Muscle of leg (tissue), 11 donors: ENCODE results near the gene CHSY1. TPM values are rescaled to one million over a fixed set of nuclear protein-coding genes. Genes with fewer than 3 reads are reported as not detected.

Experiments used
- DNase-seq: peaks from one replicate; pipeline ENCODE4 v3.0.0; 2013
- H3K27ac ChIP-seq: one replicate; pipeline ENCODE4 v1.5.1; 2013; ENCODE audit warnings: mild to moderate bottlenecking, low read length, control low read depth
- H3K27me3 ChIP-seq: one replicate; pipeline ENCODE4 v1.6.1; 2013; ENCODE audit warnings: low read length; ENCODE audit not compliant: control insufficient read depth, insufficient read depth
- H3K36me3 ChIP-seq: one replicate; pipeline ENCODE4 v1.6.1; 2013; ENCODE audit warnings: low read length; ENCODE audit not compliant: control insufficient read depth, insufficient read depth
- H3K4me1 ChIP-seq: one replicate; pipeline ENCODE4 v1.6.1; 2013; ENCODE audit warnings: low read length; ENCODE audit not compliant: control insufficient read depth, insufficient read depth
- H3K4me3 ChIP-seq: one replicate; pipeline ENCODE4 v1.5.1; 2013; ENCODE audit warnings: low read length, control low read depth
- H3K9me3 ChIP-seq: replicated peaks from 2 replicates; pipeline ENCODE4 v1.6.1; 2013; ENCODE audit warnings: low read depth, low read length; ENCODE audit not compliant: control insufficient read depth
- WGBS: methylation state at CpG from one replicate; pipeline ENCODE4 v1.1.5; 2013; ENCODE audit warnings: missing lambda C conversion rate; ENCODE audit not compliant: insufficient coverage; 5-methylcytosine and 5-hydroxymethylcytosine counted together
- polyA plus RNA-seq, 8 donors: library from polyadenylated mRNA; unstranded; fragments of 120-200 nt; gene quantifications; one replicate each; pipeline versions ENCODE4 v1.2.1 to v1.2.3, GENCODE V29; 2013; ENCODE audit warnings: inconsistent platforms in 1 of 8, low replicate concordance in 1 of 8; ENCODE audit not compliant: insufficient read length in 8 of 8, insufficient read depth in 1 of 8
- total RNA-seq: library from RNA; stranded (reverse); fragments of 120-200 nt; gene quantifications from one replicate; pipeline ENCODE4 v1.2.4, GENCODE V29; 2013

Gene CHSY1
- total and polyA plus RNA-seq, 9 donors, result 27.2 to 57.6 (median 42.5) TPM

DNA sequence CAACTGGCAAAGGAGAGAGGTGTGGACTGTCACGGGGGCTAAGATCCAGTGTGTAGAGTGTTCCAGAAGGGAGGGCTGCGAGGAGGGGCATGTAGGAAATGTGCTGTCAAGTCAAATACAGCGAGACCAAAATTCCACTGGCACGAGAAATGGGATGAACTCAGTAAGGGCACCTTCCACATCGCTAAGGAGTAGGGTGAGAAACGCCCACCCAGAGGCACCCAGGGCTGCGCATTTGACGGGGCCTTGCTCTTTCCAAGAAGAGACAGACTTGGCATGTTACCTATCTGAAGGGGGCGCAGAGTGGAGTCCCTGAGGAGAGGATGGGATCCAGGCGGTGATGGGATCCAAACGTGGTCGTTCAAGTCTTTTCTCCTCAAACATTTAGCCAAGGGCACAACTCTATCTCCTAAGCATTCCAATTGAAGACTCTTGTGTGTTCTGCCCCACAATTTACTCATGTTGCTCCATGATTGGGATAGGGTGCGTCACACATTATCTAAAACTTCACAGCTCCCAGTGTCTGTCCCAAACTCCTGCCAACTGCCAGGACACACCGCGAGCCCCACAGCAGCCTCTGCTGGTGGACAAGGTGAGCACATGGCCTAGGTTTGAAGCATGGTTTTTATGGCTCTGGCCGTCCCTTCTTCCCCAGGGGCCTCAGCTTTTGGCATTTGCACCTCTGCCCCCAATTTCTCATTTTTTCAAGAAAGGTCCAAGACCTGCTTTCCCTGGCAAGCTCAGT lies 17.8 kb upstream of the CHSY1 start:
- H3K36me3 ChIP-seq, result peaks cover 57% of the 10 kb centered on the region
- H3K27ac ChIP-seq, result no peak overlapping the region
- H3K4me1 ChIP-seq, result peaks cover 21% of the 10 kb centered on the region
- no peaks in the 10 kb centered on the region for H3K27me3 ChIP-seq
- no peaks in the 10 kb centered on the region for H3K9me3 ChIP-seq
- H3K4me3 ChIP-seq, result no peak overlapping the region
- DNase-seq, result no peak
- 77% methylated on average over 9 of the region's 16 CpGs for WGBS

DNA sequence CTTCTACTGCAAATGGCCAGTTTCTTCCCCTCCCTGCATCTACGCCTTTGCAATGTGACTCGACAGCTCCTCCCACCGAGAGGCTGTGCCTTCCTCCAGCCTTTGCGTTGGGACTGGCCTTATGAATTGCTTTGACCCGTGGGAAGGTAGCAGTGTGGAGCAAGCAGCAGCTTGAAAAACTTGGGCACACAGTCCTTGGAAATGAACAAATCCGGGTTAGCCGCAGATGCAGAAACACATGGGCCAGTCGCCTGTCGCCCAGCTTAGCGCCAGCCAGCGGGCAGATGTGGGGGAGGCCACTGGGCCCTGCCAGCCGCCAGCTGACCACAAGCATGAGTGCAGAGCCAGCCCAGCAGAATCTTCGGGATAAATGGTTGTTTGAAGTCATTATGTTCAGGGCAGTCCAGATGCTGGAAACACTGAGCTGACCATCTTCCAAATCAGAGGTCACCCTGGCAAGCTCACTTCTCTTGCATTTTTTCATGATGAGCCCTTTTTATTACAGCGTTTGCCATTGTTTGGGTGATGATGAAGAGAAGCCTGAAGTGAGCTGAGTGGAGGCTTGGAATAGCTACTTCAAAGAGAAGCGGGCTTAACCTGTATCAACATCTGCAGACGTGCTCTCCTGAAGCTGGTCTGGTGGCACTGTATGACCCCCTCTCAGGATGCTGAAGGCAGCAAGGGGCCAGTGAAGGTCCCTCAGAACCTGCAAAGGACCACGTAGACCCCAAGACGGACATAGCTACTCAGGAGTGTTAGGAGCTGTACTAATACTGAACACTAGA lies 15.7 kb upstream of the CHSY1 start:
- Histone ChIP-seq H3K4me3 (no peak overlapping the region), H3K4me1 (peaks cover 25% of the 10 kb centered on the region), H3K36me3 (peaks cover 38% of the 10 kb centered on the region), H3K27me3 (no peaks in the 10 kb centered on the region), H3K27ac (peak overlapping the region; percentile 69), H3K9me3 (no peaks in the 10 kb centered on the region)
- DNase-seq, result peak; percentile 62
- 54% methylated on average over 12 of the region's 18 CpGs for WGBS

- H3K4me3 ChIP-seq, result no peak overlapping the region
- peak overlapping the region; percentile 69 for H3K27ac ChIP-seq
- H3K27me3 ChIP-seq, result no peaks in the 10 kb centered on the region
- H3K36me3 ChIP-seq, result peaks cover 32% of the 10 kb centered on the region
- peaks cover 25% of the 10 kb centered on the region for H3K4me1 ChIP-seq
- no peaks in the 10 kb centered on the region for H3K9me3 ChIP-seq
- WGBS, result 62% methylated on average over 9 of the region's 9 CpGs
- DNase-seq, result no peak
Measured at GRCh38 chr15:101266787-101267186, 14.9 kb upstream of the CHSY1 start.

DNA sequence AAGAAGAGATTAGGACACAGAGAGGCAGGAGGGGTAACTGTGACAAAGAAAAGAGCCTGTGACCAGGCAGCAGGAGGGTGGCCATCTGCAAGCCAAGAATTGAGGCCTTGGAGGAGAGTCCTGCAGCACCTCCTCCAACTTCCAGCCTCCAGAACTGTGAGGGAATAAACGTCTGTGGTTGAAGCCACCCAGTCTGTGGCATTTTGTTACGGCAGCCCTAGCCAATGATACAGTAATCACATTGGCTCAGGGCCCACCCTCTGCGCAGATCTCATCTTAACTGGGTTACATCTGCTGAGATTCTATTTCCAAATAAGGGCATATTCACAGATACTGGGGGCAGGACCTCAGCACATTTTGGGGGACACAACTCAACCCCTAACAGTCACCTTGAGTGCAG lies 14.2 kb upstream of the CHSY1 start:
- Histone ChIP-seq H3K9me3 (no peaks in the 10 kb centered on the region), H3K27me3 (no peaks in the 10 kb centered on the region), H3K27ac (peak overlapping the region; percentile 69), H3K4me3 (no peak overlapping the region), H3K36me3 (peaks cover 25% of the 10 kb centered on the region), H3K4me1 (peaks cover 25% of the 10 kb centered on the region)
- 60% methylated on average over 3 of the region's 3 CpGs for WGBS
- peak; percentile 44 for DNase-seq

DNA sequence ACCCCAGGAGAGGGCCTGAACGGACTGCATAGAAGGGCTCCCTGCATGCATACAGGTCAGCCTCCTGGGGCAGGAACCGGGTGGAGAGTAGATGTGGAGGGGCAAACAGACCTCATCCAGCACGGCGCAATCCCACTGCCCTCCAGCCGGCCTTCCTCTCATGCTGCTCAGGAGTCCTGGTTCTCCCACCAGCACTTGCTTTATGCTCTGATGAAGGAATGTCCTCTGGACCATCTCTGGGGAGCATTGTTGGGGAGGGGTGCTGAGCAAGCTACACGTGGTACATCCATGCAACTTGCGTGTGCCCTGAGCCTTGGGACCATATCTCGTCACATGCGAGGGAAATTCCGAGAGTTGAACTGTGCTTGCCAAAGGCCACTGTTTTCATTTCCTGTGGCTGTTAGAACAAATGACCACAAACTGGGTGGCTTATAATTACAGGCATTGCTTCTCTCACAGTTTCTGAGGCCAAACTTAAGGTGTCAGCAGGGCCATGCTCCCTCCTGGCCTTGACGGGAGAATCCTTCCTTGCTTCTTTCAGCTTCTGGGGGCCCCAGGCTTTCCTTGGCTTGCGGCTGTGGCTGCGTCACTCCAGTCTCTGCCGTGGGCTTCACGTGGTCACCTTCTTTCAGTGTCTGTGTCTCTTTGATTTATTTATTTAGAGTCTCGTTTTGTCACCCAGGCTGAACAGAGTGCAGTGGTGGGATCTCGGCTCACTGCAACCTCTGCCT lies 13.2 kb upstream of the CHSY1 start:
- WGBS, result 86% methylated on average over 10 of the region's 17 CpGs
- Histone ChIP-seq H3K9me3 (no peaks in the 10 kb centered on the region), H3K27me3 (no peaks in the 10 kb centered on the region), H3K36me3 (peaks cover 16% of the 10 kb centered on the region), H3K27ac (no peak overlapping the region), H3K4me1 (peaks cover 25% of the 10 kb centered on the region), H3K4me3 (no peak overlapping the region)
- DNase-seq, result no peak

DNA sequence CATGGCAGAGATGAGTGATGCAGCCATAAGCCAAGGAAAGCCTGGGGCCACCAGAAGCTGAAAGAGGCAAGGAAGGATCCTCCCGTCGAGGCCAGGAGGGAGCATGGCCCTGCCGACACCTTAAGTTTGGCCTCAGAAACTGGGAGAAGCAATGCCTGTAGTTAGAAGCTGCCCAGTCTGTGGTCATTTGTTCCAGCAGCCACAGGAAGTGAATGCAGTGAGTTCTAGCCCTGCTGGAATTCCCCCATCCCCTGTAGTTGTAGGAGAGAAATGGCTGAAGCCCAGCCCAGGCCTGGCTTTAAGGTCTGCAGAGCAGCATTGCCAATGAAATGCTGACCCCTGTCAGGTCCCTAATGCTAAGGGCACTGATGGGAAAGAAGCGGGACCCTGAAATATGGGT lies 12.2 kb upstream of the CHSY1 start:
- Histone ChIP-seq H3K4me1 (peaks cover 25% of the 10 kb centered on the region), H3K9me3 (no peaks in the 10 kb centered on the region), H3K36me3 (peaks cover 5% of the 10 kb centered on the region), H3K4me3 (no peak overlapping the region), H3K27me3 (no peaks in the 10 kb centered on the region), H3K27ac (no peak overlapping the region)
- DNase-seq, result no peak
- WGBS, result 87% methylated on average over 3 of the region's 4 CpGs

DNA sequence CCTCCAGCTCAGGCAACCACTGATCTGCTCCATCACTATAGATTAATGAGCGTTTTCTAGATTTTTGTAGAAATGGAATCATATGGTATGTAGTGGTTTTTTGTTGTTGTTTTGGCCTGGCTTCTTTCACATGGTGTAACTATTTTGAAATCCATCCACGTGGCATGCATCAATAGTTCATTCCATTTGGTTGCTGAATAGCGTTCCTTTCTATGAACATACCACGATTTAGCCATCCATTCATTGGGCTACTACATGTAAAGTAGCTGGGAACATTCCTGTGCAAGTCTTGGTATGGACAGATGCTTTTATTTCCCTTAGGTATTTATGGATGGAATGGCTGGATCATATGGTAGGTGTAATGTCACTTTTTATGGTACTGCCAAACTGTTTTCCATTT lies 10.7 kb upstream of the CHSY1 start:
- no CpG with 5 or more reads among the region's 4 CpGs for WGBS
- Histone ChIP-seq H3K27ac (no peak overlapping the region), H3K27me3 (no peaks in the 10 kb centered on the region), H3K4me1 (peaks cover 24% of the 10 kb centered on the region), H3K36me3 (no peaks in the 10 kb centered on the region), H3K4me3 (no peak overlapping the region), H3K9me3 (no peaks in the 10 kb centered on the region)
- DNase-seq, result no peak

DNA sequence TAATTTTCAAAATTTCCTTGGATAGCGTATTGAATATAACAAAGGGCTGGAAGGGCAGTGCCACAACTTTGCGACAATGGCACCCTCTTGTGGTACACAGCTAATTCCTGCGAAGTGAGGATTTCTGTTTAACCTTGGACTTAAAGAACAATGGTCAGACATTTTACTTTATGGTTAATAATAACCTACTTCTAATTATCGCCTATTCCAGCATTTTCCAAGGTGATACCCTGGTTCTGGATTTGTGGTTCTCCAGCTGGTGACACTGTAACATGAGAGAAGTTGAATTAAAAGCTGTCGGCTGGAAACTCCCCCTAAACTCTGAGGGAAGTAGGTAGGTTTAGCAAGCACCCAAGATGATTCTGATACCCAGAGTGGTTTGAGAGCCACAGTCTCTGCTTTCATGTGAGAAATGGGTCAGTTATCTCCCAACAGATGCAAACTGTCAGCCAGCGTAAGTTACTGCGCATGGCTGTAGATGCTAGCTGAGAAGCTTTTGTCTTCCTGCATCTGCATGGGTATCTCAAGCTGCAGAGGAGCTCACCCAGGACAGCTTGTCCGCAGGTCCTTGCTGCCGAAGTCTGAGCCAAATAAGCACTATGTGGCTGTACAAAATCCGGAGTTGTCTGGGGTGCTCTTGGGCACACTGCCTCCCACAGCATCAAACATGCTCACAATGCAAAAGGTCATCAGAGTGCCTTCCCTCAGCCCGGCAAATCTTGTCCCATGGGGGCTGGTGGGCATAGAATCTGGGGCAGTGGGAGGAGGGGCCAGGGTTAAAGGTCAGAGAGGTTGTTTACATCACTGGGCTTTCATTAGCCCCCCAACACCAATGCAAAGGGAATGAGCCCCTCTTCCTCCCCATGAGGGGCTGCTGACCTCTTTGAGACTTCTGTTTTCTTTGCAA lies 6.6 kb upstream of the CHSY1 start:
- DNase-seq, result peak; percentile 85
- Histone ChIP-seq H3K27ac (no peak overlapping the region), H3K36me3 (no peaks in the 10 kb centered on the region), H3K4me3 (no peak overlapping the region), H3K27me3 (no peaks in the 10 kb centered on the region), H3K4me1 (peaks cover 34% of the 10 kb centered on the region), H3K9me3 (no peaks in the 10 kb centered on the region)
- WGBS, result 34% methylated on average over 4 of the region's 11 CpGs

DNA sequence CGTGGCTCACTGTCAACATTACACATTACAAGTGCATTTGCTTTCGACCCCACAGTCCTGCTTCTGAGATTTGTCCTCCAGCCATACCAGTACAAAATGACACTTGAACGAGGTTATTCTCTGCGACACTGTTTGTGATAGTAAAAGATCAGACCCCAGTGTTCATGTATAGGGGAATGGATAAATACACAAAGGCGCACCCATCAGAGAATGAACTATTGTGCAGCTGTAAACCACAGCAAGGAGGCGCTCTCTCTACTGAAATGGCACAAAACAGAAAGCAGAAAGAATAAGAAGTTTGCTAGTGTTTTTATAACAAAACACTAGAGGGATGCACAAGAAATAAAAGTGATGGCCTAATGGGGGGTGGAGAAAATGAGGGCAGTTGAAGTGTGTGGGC lies 4.9 kb upstream of the CHSY1 start:
- Histone ChIP-seq H3K27me3 (no peaks in the 10 kb centered on the region), H3K27ac (no peak overlapping the region), H3K9me3 (no peaks in the 10 kb centered on the region), H3K36me3 (no peaks in the 10 kb centered on the region), H3K4me3 (no peak overlapping the region), H3K4me1 (peaks cover 43% of the 10 kb centered on the region)
- no peak for DNase-seq
- WGBS, result 93% methylated on average over 2 of the region's 6 CpGs
